A549 treated with DMSO at 1 μM for 4 hours (cell line): ENCODE results near the gene NAPG. TPM values are rescaled to one million over a fixed set of nuclear protein-coding genes. Genes with fewer than 3 reads are reported as not detected.

Experiments
- total RNA-seq: library from RNA; stranded (reverse); fragments of 200-300 nt; extraction: Qiagen RNA extraction; gene quantifications from 5 replicates; pipeline ENCODE4 v1.2.3, GENCODE V29; 2022; ENCODE audit warnings: low read depth

NAPG gene
- total RNA-seq: 11.3 to 13.4 TPM (median 11.8 TPM) in 5 replicates

DNA sequence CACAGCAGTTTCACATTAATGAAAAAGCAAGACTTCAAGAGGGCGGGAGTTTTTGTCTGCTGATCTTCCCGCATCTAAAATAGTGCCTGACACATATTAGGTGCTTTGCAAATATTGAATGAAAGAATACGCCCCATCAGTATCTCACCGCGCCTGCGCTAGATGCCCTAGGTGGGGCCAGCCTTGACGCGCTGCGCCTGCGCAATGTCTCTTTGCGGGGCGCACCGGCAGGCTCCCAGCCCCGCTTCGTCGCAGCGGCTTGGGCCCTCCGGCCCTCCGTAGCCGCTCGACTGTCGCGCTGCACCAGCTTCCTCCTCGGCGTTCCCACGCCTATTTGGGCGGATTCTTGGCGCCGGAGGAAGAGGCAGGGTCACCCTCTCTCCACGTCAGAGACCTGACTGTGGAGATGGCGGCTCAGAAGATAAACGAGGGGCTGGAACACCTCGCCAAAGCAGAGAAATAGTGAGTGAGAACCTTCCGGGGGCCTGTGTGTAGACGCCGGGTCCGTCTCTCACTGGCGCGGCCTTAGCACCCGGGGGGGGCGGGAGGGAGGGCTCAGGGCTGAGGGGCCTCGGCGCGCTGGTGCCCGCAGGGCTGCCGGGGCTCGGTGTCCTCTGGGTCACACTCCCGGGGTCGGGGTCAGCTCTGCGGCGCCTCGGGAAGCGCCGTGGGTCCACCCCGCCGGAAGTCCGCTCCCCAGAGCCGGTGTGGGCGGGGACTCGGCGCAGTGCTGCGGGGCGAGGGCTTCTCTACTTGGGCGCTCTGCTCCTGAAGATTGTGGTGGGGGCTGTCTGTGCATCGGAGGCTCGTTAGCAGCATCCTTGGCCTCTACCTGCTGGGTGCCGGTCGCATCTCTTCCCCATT lies at the start of gene NAPG:
NAPG (plus strand) TSS at position 331 of the 864 bp plus-strand sequence; CDS start at position 407, 76 bp downstream.

Other genes with a start within 250 kb of the NAPG start
- not detected in 5 replicates for gene APCDD1, start 71.4 kb upstream of the NAPG start, total RNA-seq